HL-60 (cell line): ENCODE measurements around the gene CAMTA1.

Source experiments
- DNase-seq, 2 experiments: peaks; one replicate each; pipeline ENCODE4 v3.0.0-alpha.2; 2010 to 2020; ENCODE audit warnings: low read depth in 1 of 2, low spot score in 1 of 2
- H3K27ac ChIP-seq: fragments of 250-450 bp; sonication (Bioruptor Pico); replicated peaks from 2 replicates; pipeline ENCODE4 v1.5.1; 2020; ENCODE audit warnings: mild to moderate bottlenecking, moderate library complexity
- H3K27me3 ChIP-seq: fragments of 250-450 bp; sonication (Bioruptor Pico); 2 replicates; pipeline ENCODE4 v1.5.1; 2021; ENCODE audit warnings: mild to moderate bottlenecking, moderate library complexity; ENCODE audit not compliant: insufficient read depth, poor library complexity, severe bottlenecking
- H3K4me3 ChIP-seq: replicated peaks from 2 replicates; pipeline ENCODE4 v1.5.1; 2011; ENCODE audit warnings: mild to moderate bottlenecking, control low read depth, low read length; ENCODE audit not compliant: insufficient read depth
- GABPA ChIP-seq: IDR thresholded peaks from 2 replicates; pipeline ENCODE4 v1.6.1; 2012; ENCODE audit warnings: low read depth
- POLR2AphosphoS5 ChIP-seq: IDR thresholded peaks from 2 replicates; pipeline ENCODE4 v1.6.1; 2012; ENCODE audit warnings: low read depth
- SPI1 ChIP-seq: IDR thresholded peaks from 2 replicates; pipeline ENCODE4 v1.6.1; 2012; ENCODE audit warnings: low read depth, mild to moderate bottlenecking, borderline replicate concordance
- TF ChIP-seq, protein P1 (sequence below): IDR thresholded peaks from 2 replicates; pipeline ENCODE4 v1.6.1; 2012; ENCODE audit warnings: low read depth; ENCODE audit not compliant: insufficient replicate concordance
- TF ChIP-seq, protein P2 (sequence below): IDR thresholded peaks from one replicate; pipeline ENCODE4 v1.5.1; 2011; ENCODE audit warnings: low read length, control low read depth, inconsistent platforms; ENCODE audit not compliant: insufficient read depth

Gene CAMTA1

DNA sequence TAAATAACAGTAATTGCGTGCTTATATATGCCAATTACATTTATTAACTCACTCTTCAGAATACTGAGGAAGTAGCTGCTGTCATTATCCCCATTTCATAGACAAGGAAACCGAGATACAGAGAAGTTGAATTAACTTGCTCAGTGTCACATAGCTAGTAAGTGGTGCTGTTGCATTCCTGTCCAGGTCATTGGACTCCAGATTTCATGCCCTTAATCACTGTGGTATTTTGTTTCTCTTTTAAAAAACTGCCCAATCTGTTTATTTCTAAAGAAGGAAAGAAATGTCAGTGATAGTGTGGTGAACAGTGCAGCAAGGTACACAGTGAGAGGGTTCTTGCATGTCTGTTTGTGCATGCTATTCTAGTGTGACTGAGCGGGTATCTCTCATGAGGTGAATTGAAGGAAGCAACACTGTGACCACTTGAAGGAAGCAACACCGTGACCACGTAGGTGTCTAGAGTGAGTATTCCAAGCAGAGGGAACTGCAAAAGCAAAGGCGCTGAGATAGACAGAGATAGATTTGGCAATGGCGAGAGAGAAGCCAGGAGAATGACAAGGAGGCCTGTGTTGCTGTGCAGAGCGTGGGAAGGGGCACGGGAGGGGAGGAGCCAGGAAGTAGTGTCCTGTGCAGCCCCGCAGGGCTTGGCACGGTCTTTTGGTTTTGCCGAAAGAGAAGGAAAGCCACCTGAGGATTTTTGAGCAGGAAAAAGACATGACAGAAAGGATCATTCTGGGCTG, 95.9 kb downstream of the CAMTA1 start:
- no peak overlapping the region for H3K4me3 ChIP-seq
- TF ChIP-seq POLR2AphosphoS5 = no peak
- TF ChIP-seq, protein P1, sequence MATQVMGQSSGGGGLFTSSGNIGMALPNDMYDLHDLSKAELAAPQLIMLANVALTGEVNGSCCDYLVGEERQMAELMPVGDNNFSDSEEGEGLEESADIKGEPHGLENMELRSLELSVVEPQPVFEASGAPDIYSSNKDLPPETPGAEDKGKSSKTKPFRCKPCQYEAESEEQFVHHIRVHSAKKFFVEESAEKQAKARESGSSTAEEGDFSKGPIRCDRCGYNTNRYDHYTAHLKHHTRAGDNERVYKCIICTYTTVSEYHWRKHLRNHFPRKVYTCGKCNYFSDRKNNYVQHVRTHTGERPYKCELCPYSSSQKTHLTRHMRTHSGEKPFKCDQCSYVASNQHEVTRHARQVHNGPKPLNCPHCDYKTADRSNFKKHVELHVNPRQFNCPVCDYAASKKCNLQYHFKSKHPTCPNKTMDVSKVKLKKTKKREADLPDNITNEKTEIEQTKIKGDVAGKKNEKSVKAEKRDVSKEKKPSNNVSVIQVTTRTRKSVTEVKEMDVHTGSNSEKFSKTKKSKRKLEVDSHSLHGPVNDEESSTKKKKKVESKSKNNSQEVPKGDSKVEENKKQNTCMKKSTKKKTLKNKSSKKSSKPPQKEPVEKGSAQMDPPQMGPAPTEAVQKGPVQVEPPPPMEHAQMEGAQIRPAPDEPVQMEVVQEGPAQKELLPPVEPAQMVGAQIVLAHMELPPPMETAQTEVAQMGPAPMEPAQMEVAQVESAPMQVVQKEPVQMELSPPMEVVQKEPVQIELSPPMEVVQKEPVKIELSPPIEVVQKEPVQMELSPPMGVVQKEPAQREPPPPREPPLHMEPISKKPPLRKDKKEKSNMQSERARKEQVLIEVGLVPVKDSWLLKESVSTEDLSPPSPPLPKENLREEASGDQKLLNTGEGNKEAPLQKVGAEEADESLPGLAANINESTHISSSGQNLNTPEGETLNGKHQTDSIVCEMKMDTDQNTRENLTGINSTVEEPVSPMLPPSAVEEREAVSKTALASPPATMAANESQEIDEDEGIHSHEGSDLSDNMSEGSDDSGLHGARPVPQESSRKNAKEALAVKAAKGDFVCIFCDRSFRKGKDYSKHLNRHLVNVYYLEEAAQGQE = no peak
- TF ChIP-seq, protein P2, sequence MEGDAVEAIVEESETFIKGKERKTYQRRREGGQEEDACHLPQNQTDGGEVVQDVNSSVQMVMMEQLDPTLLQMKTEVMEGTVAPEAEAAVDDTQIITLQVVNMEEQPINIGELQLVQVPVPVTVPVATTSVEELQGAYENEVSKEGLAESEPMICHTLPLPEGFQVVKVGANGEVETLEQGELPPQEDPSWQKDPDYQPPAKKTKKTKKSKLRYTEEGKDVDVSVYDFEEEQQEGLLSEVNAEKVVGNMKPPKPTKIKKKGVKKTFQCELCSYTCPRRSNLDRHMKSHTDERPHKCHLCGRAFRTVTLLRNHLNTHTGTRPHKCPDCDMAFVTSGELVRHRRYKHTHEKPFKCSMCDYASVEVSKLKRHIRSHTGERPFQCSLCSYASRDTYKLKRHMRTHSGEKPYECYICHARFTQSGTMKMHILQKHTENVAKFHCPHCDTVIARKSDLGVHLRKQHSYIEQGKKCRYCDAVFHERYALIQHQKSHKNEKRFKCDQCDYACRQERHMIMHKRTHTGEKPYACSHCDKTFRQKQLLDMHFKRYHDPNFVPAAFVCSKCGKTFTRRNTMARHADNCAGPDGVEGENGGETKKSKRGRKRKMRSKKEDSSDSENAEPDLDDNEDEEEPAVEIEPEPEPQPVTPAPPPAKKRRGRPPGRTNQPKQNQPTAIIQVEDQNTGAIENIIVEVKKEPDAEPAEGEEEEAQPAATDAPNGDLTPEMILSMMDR = no peak
- no peak for TF ChIP-seq SPI1
- no peak for TF ChIP-seq GABPA
- no peak for DNase-seq
- no peaks in the 10 kb centered on the region for H3K27me3 ChIP-seq
- H3K27ac ChIP-seq = no peak overlapping the region

DNA sequence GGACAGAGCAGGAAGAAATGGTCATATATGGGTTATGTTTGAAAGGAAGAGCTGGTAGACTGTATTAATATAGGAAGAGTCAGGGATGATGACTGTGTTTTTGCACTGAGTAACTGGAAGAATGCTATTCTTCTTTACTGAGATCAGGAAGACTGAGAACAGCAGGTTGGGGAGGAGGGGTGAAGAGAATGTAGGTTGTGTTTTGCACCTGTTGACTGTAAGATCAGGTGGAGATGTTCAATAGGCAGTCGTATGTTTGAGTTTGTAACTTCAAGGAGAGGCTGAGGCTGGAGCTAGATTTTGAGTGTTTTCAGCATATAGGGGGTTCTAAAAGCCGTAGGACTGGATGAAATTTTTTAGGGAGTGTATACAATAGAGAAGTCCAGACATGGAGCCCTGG, 97.2 kb downstream of the CAMTA1 start:
- H3K27ac ChIP-seq = no peak overlapping the region
- no peak for DNase-seq
- no peaks in the 10 kb centered on the region for H3K27me3 ChIP-seq
- TF ChIP-seq, protein P2 = no peak
- TF ChIP-seq POLR2AphosphoS5 (no peak), SPI1 (no peak), GABPA (no peak)
- TF ChIP-seq, protein P1 = no peak
- H3K4me3 ChIP-seq = no peak overlapping the region

DNA sequence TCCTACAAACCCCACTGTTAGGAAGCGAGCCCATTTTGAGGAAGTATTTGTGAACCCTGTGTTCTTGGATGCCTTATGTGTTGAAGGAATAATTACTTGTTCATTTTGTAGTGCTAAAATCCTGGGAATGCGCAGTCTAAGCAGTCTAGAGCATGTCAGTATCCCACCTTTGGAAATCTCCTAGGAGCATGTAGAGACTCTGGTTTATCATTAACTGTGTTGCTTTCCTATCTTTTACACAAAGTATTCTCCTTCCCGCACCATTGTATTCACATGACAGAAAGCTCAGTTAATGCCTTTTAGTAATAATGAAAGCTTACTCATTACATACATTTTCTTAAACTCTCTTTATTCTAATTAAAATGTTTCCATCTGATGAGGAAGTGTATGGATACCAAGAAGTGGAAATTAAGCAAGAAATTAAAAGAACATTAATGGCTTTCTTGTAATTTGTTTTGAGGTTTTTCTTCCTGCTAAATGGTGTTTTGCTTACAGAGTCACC, 99.4 kb downstream of the CAMTA1 start:
- no peak for DNase-seq
- H3K27me3 ChIP-seq = no peaks in the 10 kb centered on the region
- H3K4me3 ChIP-seq = no peak overlapping the region
- H3K27ac ChIP-seq = no peak overlapping the region
- TF ChIP-seq, protein P2 = no peak
- no peak for TF ChIP-seq GABPA

DNA sequence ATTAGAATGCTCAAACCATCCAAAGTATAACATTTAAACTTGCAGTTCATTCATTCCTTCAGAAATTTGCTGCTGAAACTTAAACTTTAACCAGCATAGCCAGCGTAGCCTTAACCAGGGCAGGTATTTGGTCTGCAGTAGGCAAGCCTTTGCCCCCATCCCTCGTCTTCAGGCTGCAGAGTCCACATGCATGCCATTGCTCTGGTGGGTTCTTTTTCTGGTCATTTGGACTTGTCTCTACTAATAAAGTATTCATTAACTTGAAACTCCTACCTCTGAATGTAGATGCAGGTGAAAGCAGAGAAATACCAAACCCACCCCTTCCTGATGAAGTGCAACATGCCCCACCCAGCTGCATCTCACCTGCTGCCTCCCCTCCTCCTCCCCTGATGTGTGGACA, 100.2 kb downstream of the CAMTA1 start:
- Histone ChIP-seq H3K27me3 (no peaks in the 10 kb centered on the region), H3K27ac (no peak overlapping the region), H3K4me3 (no peak overlapping the region)
- no peak for TF ChIP-seq GABPA
- TF ChIP-seq SPI1 = no peak
- TF ChIP-seq, protein P2 = no peak
- TF ChIP-seq POLR2AphosphoS5 = no peak
- TF ChIP-seq, protein P1 = no peak
- DNase-seq = no peak
